Inflammatory macrophage (primary cell): ENCODE measurements around the gene MIEF2.

ENCODE experiments used
- DNase-seq, 2 donors: peaks; one replicate each; pipeline ENCODE4 v3.0.0-alpha.2; 2020 to 2022

MIEF2 gene

GRCh38 chr17:18257268-18257981 lies 3.0 kb upstream of the MIEF2 start:
- DNase-seq, result peak in 1 of 2 donors; percentile 78

- DNase-seq, result peak; percentile 85 to 92
These were observed 2.5 kb upstream of the MIEF2 start for GRCh38 chr17:18257982-18258355.

- DNase-seq, result peak; percentile 37 to 60
These were observed 2.0 kb upstream of the MIEF2 start, which contains the start of gene FLII for GRCh38 chr17:18258356-18259038. TSS of gene FLII (minus strand) at chr17:18258738. CDS start at chr17:18258690, 48 bp downstream.

GRCh38 chr17:18259621-18260331 lies 686 bp upstream of the MIEF2 start:
- DNase-seq, result no peak

GRCh38 chr17:18261146-18261515 lies 669 bp downstream of the MIEF2 start:
- DNase-seq, result peak; percentile 11 to 53

GRCh38 chr17:18261659-18262058 lies 1.2 kb downstream of the MIEF2 start:
- no peak for DNase-seq

- DNase-seq, result no peak
These were observed 1.6 kb downstream of the MIEF2 start for GRCh38 chr17:18262111-18262510.

- DNase-seq, result no peak
These were observed 2.2 kb downstream of the MIEF2 start for GRCh38 chr17:18262641-18263040.

GRCh38 chr17:18263885-18264682 lies 3.6 kb downstream of the MIEF2 start:
- no peak for DNase-seq

GRCh38 chr17:18267366-18267765 lies 6.9 kb downstream of the MIEF2 start:
- DNase-seq, result no peak

GRCh38 chr17:18267927-18268711 lies 7.7 kb downstream of the MIEF2 start:
- DNase-seq, result no peak

- no peak for DNase-seq
These were observed 9.8 kb downstream of the MIEF2 start for GRCh38 chr17:18270046-18270931.

GRCh38 chr17:18277076-18277475 lies 16.6 kb downstream of the MIEF2 start:
- no peak for DNase-seq

GRCh38 chr17:18278867-18279266 lies 18.4 kb downstream of the MIEF2 start:
- DNase-seq, result no peak

- DNase-seq, result no peak
These were observed 19.8 kb downstream of the MIEF2 start for GRCh38 chr17:18280249-18280648.

- no peak for DNase-seq
These were observed 20.4 kb downstream of the MIEF2 start for GRCh38 chr17:18280766-18281371.

- DNase-seq, result no peak
These were observed 21.3 kb downstream of the MIEF2 start for GRCh38 chr17:18281788-18282187.

- DNase-seq, result no peak
These were observed 24.8 kb downstream of the MIEF2 start for GRCh38 chr17:18285296-18285695.

GRCh38 chr17:18291718-18292540 lies 31.5 kb downstream of the MIEF2 start:
- DNase-seq, result no peak
